ENCODE results near the gene DIS3L2.
"Not testable (repeated sequence)": the region's sequence is repeated elsewhere in the genome, so short reads cannot be mapped to it uniquely, and the experiment has no call there.

Gene DIS3L2

DNA sequence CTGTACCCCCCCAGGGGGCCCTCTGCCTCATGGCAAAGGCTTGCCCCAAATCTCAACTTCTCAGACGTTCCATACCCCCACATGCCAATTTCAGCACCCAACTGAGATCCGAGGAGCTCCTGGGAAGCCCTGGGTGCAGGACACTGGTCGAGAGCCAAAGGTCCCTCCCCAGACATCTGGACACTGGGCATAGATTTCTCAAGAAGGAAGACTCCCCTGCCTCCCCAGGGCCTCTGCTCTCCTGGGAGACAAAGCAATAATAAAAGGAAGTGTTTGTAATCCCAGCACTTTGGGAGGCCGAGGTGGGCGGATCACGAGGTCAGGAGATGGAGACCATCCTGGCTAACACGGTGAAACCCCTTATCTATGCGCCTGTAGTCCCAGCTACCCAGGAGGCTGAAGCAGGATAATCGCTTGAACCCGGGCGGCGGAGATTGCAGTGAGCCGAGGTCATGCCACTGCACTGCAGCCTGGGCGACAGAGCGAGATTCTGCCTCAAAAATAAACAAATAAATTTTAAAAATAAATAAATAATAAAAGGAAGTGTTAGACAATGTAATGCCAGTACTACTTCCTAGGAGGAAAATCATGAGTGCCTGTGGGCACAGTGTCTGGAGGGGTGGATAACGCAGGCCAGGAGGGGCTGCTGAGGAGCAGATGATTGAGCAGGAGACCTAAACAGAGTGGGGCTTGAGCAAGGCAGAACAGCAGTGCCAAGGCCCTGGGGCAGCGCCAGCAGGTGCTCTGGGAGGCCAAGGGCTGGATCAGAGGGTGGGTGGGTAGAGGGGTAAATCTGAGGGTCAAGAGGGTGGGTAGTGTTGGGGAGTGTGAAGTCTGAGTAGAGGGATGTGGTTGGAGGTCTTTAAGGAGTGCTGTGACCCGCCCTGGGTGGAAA lies 421.1 kb downstream of the DIS3L2 start:
- no peak for DNase-seq (ENCODE audit: low read depth)
- TF ChIP-seq, protein P1, sequence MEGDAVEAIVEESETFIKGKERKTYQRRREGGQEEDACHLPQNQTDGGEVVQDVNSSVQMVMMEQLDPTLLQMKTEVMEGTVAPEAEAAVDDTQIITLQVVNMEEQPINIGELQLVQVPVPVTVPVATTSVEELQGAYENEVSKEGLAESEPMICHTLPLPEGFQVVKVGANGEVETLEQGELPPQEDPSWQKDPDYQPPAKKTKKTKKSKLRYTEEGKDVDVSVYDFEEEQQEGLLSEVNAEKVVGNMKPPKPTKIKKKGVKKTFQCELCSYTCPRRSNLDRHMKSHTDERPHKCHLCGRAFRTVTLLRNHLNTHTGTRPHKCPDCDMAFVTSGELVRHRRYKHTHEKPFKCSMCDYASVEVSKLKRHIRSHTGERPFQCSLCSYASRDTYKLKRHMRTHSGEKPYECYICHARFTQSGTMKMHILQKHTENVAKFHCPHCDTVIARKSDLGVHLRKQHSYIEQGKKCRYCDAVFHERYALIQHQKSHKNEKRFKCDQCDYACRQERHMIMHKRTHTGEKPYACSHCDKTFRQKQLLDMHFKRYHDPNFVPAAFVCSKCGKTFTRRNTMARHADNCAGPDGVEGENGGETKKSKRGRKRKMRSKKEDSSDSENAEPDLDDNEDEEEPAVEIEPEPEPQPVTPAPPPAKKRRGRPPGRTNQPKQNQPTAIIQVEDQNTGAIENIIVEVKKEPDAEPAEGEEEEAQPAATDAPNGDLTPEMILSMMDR (IDR thresholded peaks at IDR 0.05; ENCODE audit: insufficient read depth, low read depth, low read length, missing control alignments): no peak
- no peak overlapping the region for H3K4me3 ChIP-seq (ENCODE audit: low read length)

GRCh38 chr2:232384466-232384865 lies 423.0 kb downstream of the DIS3L2 start:
- DNase-seq (ENCODE audit: low read depth): no peak
- no peak overlapping the region for H3K4me3 ChIP-seq (ENCODE audit: low read length)
- TF ChIP-seq, protein P1 (IDR thresholded peaks at IDR 0.05; ENCODE audit: insufficient read depth, low read depth, low read length, missing control alignments): no peak

GRCh38 chr2:232385058-232385457 lies 423.5 kb downstream of the DIS3L2 start:
- DNase-seq (ENCODE audit: low read depth); H3K4me3 ChIP-seq (ENCODE audit: low read length): not testable (repeated sequence)

GRCh38 chr2:232385660-232386489 lies 424.4 kb downstream of the DIS3L2 start:
- no peak overlapping the region for H3K4me3 ChIP-seq (ENCODE audit: low read length)
- TF ChIP-seq, protein P1 (IDR thresholded peaks at IDR 0.05; ENCODE audit: insufficient read depth, low read depth, low read length, missing control alignments): no peak
- DNase-seq (ENCODE audit: low read depth): no peak

- TF ChIP-seq, protein P1 (IDR thresholded peaks at IDR 0.05; ENCODE audit: insufficient read depth, low read depth, low read length, missing control alignments): no peak
- DNase-seq (ENCODE audit: low read depth): no peak
- no peak overlapping the region for H3K4me3 ChIP-seq (ENCODE audit: low read length)
Observed at GRCh38 chr2:232386490-232386739, 424.9 kb downstream of the DIS3L2 start.
